ENCODE measurements around the gene CAPNS1.
"Not testable (repeated sequence)": the region's sequence is repeated elsewhere in the genome, so short reads cannot be mapped to it uniquely, and the experiment has no call there.

Gene CAPNS1

DNA sequence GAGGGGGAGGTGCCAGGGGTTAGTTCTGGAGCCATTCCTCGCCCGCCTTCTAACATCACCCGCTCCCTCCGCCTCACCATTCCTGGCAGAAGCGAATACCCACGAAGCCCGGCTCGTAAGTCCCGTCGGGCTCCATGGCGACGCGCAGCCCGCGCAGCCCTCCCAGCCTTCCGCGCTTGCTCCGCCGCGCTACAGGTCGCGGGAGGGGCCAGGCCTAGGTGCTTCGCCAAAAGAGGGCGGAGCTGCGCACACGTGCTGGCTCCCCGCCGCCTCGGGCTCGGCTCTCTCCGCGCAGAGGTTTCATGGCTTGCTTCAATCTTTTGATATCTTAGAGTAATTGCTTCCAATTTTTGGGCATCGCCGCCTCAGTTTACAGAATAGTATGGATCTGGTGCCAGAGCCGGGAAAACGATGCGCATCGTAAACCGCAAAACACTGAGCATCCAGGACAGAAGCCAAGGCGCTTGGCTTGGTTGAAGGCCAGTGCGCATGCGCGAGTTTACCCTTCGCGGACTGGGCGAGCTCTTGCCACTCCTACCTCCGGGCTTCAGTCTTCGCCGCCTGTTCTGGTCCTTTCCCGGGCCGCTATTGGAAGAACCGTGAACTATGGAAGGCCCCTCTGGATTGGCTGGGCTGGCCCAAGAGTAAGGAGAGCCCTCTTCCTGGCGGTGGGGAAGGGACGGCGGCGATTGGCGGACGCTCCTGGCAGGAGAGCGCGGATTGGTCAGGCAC lies 25.0 kb upstream of the CAPNS1 start, which contains the start of gene POLR2I:
Gene POLR2I (minus strand): TSS at position 155 of the 732 bp plus-strand sequence. CDS start 19 bp downstream, at position 136.
- peak; percentile 97 for DNase-seq (ENCODE audit: low spot score)

DNA sequence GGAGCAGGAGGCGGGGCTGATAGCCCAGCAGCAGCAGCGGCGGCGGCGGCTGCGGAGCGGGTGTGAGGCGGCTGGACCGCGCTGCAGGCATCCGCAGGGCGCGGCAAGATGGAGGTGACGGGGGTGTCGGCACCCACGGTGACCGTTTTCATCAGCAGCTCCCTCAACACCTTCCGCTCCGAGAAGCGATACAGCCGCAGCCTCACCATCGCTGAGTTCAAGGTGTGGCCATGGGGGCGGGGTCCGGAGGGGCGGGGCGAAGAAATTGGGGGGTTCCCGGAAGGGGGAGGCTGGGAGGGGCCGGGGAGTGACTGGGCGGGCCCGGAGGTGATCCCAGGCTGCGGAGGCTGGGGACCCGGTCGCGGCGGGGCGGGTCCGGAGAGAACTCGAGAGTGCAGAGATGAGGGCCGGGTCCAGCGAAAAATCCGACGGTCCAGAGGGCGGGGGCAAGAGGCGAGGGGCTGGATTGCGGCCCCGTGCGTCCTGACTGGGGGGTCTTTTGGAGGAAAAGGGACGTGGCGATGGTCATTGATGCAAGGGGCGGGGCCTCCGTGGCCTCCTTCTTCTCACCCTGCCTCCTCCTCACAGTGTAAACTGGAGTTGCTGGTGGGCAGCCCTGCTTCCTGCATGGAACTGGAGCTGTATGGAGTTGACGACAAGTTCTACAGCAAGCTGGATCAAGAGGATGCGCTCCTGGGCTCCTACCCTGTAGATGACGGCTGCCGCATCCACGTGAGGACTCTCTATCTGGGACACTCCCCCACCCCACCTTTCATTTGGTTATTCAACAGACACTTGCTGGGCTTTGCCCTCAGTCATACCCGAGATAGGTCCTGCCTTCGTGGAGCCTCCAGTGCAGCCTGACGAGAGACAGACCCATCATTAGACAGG lies 24.2 kb upstream of the CAPNS1 start, which contains the start of gene TBCB:
Gene TBCB (plus strand): TSS at position 16 of the 891 bp plus-strand sequence. CDS start 93 bp downstream, at position 109.
- DNase-seq (ENCODE audit: low spot score), result no peak

DNA sequence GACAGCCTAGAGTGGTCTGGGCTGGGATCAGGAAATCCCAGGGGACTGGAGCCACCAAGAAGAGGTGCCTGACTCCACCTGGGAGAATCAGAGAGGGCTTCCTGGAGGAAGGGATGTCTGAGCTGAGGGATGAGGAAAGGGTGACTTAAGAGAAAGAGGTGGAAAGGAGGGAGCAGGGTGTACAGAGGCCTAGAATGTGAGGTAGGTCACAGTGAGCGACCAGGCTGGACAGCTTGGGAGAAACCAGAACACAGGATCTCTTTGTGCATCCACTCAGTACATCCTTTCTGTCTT lies 23.6 kb upstream of the CAPNS1 start:
- no peak for DNase-seq (ENCODE audit: low spot score)

DNA sequence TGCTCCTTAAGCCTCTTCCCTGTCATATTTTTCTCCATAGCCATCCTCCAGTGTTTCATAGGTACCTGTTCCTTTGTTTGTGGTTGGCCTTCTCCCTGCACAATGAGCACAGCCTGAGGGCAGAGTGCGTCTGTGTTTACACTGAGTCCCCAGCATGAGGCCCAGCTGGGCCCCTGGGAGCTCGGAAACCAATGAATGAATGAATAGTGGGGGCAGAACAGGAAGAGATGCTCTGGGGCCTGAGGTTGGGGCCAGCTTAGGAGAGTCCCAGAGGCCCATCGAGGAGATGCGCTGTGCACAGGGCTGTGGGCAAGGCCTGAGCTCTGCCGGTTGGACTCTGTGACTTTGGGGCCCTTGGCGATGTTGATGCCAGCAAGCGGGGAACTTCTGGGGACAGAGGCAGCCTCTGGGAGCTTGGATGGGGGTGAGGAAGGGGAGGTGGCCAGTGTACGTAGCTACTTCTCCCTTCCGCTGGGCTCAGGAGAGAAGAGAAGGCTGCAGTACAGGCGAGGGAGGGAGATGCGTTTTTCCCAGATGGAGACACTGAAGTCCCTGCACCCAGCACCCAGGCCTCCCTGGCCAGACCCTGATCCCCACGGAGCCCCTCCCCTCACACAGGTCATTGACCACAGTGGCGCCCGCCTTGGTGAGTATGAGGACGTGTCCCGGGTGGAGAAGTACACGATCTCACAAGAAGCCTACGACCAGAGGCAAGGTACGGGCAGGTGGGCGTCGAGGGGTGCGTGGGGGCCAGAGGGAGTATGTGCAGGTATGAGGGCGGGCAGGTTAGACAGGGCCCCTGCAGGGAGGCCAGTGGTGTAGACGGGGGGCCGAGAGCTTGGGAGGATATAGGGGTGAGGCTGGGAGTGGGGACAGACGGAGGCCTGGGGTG lies 19.5 kb upstream of the CAPNS1 start:
- DNase-seq (ENCODE audit: low spot score), result no peak

DNA sequence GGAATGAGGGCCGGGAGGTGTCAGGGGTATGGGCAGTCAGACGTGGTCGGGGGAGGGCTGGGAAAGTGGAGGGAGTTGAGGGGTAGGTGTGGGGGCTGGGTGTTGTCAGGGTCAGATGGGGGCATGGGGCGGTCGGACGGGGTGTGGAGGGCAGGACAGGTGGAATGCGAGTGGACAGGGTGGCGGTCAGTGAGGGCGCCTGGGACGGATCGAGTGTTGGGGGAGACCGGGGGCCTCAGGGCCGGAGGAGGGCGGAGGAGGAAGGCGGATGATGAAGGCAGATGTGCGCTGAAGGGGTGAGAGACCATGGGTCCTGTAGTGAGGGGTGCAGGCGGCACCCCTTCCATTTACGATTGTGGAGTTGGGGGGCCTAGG lies 18.9 kb upstream of the CAPNS1 start:
- no peak for DNase-seq (ENCODE audit: low spot score)

DNA sequence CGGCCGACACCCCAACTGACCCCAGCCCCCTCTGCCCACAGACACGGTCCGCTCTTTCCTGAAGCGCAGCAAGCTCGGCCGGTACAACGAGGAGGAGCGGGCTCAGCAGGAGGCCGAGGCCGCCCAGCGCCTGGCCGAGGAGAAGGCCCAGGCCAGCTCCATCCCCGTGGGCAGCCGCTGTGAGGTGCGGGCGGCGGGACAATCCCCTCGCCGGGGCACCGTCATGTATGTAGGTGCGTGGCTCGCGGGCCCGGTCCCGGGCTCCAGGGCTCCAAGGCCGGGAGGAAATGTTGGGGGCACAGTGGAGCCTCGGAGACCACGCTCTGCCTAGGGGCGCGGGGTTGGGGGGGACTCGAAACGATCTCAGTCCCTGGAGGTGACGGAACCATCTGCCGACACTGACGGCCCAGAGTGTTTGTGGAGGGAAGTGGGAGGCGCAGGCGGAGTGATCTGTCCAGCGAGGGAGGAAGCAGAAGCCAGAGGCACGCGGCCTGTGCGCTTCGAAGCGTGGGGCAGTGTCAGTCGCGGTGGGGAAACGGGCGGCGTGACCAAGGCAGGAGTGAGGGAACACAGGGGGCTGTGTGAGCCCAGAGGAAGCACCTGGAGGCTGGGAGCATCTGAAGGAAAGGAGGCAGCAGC lies 18.3 kb upstream of the CAPNS1 start:
- DNase-seq (ENCODE audit: low spot score), result no peak

DNA sequence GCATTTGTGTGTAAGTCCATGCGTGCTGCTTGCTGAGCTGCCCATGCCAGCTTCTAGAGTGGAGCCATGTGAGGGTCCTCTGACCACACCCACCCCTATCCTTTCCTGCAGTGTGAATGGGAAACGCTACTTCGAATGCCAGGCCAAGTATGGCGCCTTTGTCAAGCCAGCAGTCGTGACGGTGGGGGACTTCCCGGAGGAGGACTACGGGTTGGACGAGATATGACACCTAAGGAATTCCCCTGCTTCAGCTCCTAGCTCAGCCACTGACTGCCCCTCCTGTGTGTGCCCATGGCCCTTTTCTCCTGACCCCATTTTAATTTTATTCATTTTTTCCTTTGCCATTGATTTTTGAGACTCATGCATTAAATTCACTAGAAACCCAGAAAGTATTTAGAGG lies 14.3 kb upstream of the CAPNS1 start:
- no peak for DNase-seq (ENCODE audit: low spot score)

DNA sequence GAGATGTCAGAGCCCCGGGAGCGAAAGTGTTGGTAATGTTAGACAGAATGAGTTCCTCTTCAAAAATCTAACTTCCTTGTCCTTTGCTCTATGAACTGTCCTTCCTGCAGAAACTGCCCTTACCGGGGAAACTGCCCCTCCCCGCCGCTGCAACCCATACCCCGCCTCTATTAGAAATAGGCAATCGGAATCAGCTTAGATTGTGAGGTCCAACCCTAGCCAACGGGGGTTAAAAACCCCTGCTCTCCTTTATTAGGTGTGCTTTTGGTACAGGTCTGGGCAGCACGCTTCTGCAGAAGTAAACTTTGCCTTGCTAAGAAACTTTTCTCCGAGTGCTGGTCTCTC lies 11.5 kb upstream of the CAPNS1 start:
- no peak for DNase-seq (ENCODE audit: low spot score)

DNA sequence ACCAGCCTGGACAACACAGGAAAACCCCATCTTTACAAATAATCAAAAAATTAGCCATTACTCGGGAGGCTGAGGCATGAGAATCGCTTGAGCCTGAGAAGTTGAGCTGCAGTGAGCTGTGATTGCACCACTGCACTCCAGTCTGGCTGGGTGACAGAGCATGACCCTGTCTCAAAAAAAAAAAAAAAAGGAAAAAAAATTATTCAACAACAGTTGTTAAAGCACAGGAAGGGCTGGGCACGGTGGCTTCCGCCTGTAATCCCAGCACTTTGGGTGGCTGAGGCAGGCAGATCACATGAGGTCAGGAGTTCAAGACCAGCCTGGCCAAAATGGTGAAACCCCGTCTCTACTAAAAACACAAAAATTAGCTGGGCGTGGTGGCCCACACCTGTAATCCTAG lies 8.6 kb upstream of the CAPNS1 start:
- not testable (repeated sequence) for DNase-seq (ENCODE audit: low spot score)

DNA sequence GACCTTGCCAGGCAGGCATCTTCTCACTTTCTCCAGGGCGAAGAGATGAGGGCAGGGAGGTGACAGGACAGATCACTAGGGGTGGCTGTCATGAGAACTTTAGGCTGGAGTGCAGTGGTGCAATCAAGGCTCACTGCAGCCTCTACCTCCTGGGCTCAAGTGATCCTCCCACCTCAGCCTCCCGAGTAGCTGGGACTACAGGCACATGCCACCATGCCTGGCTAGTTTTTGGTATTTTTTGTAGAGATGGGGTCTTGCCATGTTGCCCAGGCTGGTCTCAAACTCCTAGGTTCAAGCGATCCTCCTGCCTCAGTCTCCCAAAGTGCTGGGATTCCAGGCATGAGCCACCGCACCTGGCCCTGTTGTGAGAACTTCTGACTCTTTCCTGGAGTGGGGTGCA lies 5.0 kb upstream of the CAPNS1 start:
- DNase-seq (ENCODE audit: low spot score), result not testable (repeated sequence)

DNA sequence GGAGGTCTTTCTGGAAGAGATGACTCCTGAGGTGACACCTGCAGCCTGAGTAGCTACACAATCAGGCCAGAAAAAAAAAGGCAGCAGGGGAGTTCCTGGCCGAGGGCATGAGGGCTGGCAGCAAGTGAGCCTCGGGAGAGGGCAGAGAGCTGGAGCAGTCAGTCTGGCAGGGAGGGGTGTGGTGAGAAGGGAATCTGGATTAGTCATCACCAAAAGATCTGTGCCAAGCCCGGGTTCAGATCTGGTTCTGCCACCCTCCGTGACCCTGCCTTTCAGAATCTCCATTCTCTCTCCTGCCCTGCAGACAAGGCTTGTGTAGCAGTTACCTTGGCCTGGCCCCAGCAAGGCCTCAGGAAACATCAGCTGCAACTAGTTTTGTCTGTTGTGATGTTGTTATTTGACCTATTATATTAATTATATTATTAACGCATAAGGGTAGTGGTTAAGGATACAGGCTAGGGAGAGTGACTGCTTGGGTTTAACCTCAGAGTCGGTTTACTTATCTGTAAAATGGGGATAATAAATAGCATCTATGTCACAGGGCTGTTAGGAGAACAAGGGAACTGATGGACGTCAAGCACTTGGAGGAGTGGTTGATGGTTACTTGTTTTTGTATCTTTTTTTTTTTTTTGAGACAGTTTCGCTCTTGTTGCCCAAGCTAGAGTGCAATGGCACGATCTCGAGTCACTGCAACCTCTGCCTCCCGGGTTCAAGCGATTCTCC lies 2.7 kb upstream of the CAPNS1 start:
- peak; percentile 70 for DNase-seq (ENCODE audit: low spot score)

DNA sequence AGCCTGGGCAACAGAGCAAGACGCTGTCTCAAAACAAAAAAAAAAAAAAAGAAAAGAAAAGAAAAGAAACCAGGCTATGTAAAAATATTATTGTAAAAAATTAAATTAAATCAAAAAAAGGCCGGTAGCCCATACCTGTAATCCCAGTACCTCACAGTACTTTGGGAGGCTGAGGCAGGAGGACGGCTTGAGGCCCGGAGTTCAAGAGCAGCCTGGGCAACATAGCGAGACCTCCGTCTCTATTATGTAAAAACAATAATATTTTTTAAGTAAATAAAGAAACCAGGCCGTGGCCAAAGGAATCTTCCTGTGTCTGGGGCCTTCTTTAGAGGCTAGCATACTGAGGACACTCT lies 770 bp upstream of the CAPNS1 start:
- DNase-seq (ENCODE audit: low spot score), result no peak

DNA sequence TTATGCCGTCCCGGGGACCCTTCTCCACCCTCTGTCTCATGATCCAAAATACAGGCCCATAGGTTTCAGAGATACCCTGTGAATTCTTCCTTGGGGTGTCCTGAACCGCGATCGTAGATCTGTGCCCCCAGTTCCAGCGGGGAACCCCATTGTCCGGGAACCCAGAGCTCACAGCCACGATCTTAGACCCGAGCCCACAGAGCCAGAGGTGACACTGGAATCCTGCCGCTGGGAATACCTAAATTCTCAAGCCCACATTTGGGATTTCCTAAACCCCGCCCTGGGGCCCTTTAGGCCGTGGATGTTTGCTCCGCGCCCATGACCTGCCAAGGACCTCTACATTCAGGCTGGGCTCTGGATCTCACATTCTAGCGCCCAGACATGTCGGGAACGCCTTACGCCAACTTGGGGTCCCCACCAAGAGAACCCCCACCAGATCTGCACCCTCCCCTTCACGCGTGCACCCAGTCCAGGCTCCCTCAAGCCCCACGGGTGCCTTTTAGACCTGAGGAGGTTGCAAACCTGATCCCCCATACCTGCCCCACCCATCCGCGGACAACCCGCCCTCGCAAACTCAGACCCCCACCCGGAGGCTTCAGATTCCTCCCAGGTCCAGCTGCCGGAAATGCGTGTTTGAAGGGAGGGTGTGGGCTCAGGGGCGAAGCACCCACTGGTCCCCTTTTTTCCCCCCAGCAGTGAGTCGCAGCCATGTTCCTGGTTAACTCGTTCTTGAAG lies 605 bp downstream of the CAPNS1 start:
- peak; percentile 64 for DNase-seq (ENCODE audit: low spot score)

DNA sequence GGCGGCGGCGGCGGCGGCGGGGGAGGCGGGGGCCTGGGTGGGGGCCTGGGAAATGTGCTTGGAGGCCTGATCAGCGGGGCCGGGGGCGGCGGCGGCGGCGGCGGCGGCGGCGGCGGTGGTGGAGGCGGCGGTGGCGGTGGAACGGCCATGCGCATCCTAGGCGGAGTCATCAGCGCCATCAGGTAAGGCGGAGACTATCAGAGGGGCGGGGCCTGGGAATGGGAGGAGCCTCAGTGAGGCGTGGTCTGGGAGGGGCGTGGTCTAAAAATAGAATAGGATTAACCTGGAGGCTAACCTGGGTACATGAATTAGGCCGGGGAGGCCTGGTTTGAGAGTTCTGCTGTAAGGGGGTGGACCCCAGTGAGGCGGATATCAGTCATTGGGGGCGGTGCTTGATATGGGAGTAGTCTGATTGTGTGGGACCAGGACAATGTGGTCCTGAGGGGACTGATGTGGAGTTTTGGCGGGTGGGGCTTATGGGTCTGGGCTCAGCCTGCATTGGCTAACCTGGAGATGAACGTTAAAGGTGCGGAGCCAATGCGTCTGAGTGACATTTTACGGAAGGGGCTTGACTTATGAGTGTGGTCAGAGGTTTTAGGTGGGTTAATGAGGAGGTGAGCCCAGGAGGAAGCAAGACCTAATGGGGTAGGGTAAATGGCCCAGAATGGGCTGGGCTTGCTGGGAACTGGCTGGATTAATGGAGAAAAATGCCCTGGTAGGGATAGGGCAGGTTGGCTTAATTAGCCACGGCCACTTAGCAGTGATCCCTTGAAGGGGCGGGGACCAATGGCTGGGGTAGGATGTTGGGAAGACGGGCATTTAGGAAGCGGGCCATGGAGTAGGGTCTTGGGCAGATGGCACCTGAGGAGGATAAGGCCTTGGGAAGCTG lies 1.4 kb downstream of the CAPNS1 start:
- DNase-seq (ENCODE audit: low spot score), result peak; percentile 91

DNA sequence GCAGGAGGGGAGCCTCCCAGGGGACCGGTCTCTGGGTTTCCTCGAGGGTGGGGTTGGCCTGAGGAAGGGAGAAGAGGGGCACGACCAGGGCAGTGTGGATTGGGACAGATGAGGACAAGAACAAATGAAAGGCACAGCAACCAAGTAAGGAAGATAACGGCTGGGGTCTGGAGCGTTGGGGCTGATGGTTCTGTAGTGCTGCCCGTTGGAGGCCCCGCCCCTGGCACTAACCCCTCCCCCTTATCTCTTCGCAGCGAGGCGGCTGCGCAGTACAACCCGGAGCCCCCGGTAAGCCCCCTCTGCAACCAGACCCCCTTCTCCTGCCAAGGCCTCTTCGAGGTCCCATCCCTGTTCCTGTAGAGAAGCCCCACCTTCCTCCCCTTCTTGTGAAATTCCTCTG lies 2.2 kb downstream of the CAPNS1 start:
- DNase-seq (ENCODE audit: low spot score), result no peak

DNA sequence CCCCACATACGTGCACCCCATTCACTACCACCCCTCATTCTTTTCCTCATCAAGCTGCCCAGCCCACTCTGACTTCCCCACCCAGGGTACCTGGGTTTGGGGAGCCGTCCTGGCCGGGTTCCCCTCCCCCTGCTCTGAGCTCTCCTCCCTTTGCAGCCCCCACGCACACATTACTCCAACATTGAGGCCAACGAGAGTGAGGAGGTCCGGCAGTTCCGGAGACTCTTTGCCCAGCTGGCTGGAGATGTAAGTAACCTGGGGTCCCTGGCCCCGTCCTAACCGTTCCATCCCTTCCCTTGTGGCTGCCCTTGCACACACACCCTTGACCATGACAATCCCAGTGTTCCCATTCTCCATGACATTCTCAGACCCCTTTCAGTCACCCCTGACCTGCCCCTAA lies 2.6 kb downstream of the CAPNS1 start:
- DNase-seq (ENCODE audit: low spot score), result no peak

DNA sequence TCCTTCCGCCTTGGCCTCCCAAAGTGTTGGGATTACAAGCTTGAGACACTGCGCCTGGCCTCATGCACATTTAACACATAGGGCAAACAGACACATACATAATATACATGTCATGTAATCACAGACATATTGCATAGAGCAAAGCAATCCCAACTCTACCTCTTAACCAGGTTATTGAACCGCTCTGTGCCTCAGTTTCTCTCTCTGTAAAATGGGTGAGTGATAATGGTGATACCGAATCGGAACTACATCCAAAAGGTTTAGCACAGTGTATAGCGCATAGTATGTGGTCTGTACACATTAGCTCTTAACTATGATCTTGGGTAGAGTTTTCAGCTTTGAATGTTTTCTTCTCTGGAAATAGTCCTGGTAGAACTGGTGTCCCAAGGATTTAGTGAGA lies 4.8 kb downstream of the CAPNS1 start:
- DNase-seq (ENCODE audit: low spot score), result no peak

DNA sequence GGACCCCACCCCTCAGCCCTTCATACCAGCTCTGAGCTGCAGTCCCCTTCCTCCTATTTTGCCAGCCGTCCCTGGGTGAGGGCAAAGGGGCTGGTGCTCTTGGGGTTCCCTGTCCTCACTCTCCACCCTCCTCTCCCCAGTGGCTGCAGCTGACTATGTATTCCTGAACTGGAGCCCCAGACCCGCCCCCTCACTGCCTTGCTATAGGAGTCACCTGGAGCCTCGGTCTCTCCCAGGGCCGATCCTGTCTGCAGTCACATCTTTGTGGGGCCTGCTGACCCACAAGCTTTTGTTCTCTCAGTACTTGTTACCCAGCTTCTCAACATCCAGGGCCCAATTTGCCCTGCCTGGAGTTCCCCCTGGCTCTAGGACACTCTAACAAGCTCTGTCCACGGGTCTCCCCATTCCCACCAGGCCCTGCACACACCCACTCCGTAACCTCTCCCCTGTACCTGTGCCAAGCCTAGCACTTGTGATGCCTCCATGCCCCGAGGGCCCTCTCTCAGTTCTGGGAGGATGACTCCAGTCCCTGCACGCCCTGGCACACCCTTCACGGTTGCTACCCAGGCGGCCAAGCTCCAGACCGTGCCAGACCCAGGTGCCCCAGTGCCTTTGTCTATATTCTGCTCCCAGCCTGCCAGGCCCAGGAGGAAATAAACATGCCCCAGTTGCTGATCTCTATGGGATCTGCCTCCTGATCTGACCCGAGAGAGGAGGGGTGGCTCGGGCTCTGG lies 10.0 kb downstream of the CAPNS1 start:
- DNase-seq (ENCODE audit: low spot score), result no peak

DNA sequence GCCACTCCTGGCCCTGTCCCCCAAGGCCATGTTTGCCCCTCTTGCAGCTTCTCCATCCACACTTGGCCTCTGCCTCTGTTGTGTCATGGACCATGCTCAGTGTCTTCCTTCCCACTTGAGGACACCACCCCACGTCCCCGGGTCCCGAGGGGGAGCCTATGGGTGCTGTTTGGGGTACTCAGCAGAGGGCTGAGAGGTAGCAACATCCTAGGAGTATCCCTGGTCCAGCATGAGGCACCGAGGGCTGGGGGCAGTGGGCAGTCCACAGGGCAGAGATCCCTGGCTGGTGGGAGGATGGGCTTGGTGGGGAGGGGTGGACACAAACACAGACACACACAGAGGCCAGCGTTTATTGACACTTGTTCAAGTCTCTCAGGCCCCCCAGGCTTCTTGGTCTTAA lies 10.7 kb downstream of the CAPNS1 start:
- no peak for DNase-seq (ENCODE audit: low spot score)

All from hematopoietic multipotent progenitor cell treated with erythropoietin and hydrocortisone succinate and interleukin-3 and kit ligand, for 17 days (in vitro differentiated cells).